H9 (cell line): Measurements from ENCODE around the gene CDC42EP4. TPM values are rescaled to one million over a fixed set of nuclear protein-coding genes. Genes with fewer than 3 reads are reported as not detected.

Source experiments
- DNase-seq: peaks from one replicate; pipeline ENCODE4 v3.0.0-alpha.2; 2017
- H2AFZ ChIP-seq: one replicate; pipeline ENCODE4 v1.6.1; 2013; ENCODE audit warnings: mild to moderate bottlenecking, low read length, control low read depth, moderate library complexity
- H2AK5ac ChIP-seq: 2 replicates; pipeline ENCODE4 v1.6.1; 2013; ENCODE audit warnings: low read length, control low read depth, mixed read lengths; ENCODE audit not compliant: insufficient read length
- H2BK120ac ChIP-seq: one replicate; pipeline ENCODE4 v1.6.1; 2013; ENCODE audit warnings: low read depth, mild to moderate bottlenecking, low read length, control low read depth, inconsistent platforms; ENCODE audit not compliant: poor library complexity, severe bottlenecking
- H2BK12ac ChIP-seq: 2 replicates; pipeline ENCODE4 v1.6.1; 2013; ENCODE audit warnings: low read length, control low read depth, mixed read lengths, low read depth; ENCODE audit not compliant: insufficient read length
- H2BK15ac ChIP-seq: 2 replicates; pipeline ENCODE4 v1.6.1; 2013; ENCODE audit warnings: low read depth, low read length, control low read depth
- H2BK20ac ChIP-seq: one replicate; pipeline ENCODE4 v1.6.1; 2013; ENCODE audit warnings: low read depth, mild to moderate bottlenecking, low read length, control low read depth, inconsistent platforms; ENCODE audit not compliant: poor library complexity, severe bottlenecking
- H2BK5ac ChIP-seq: 2 replicates; pipeline ENCODE4 v1.6.1; 2013; ENCODE audit warnings: low read length, control low read depth, mixed read lengths; ENCODE audit not compliant: insufficient read length
- H3K14ac ChIP-seq: 2 replicates; pipeline ENCODE4 v1.6.1; 2013; ENCODE audit warnings: low read length, control low read depth; ENCODE audit not compliant: insufficient read depth
- H3K18ac ChIP-seq: 2 replicates; pipeline ENCODE4 v1.6.1; 2013; ENCODE audit warnings: low read depth, mild to moderate bottlenecking, mixed read lengths, low read length, control low read depth; ENCODE audit not compliant: insufficient read length
- H3K23ac ChIP-seq: 2 replicates; pipeline ENCODE4 v1.6.1; 2013; ENCODE audit warnings: low read length, control low read depth, mixed read lengths, low read depth; ENCODE audit not compliant: insufficient read length
- H3K23me2 ChIP-seq: 2 replicates; pipeline ENCODE4 v1.6.1; 2013; ENCODE audit warnings: low read depth, mild to moderate bottlenecking, mixed read lengths, low read length, control low read depth; ENCODE audit not compliant: insufficient read length, poor library complexity, severe bottlenecking
- H3K27ac ChIP-seq: 2 replicates; pipeline ENCODE4 v1.5.1; 2013; ENCODE audit warnings: low read length, control low read depth, mixed read lengths, low read depth; ENCODE audit not compliant: insufficient read length
- H3K27me3 ChIP-seq: 2 replicates; pipeline ENCODE4 v1.6.1; 2013; ENCODE audit warnings: low read length, control low read depth, inconsistent platforms; ENCODE audit not compliant: insufficient read depth
- H3K4ac ChIP-seq: 2 replicates; pipeline ENCODE4 v1.6.1; 2013; ENCODE audit warnings: low read depth, mild to moderate bottlenecking, control low read depth, inconsistent platforms, low read length, moderate library complexity
- H3K4me1 ChIP-seq: 2 replicates; pipeline ENCODE4 v1.6.1; 2013; ENCODE audit warnings: low read length, control low read depth, inconsistent platforms; ENCODE audit not compliant: insufficient read depth
- H3K4me2 ChIP-seq: 2 replicates; pipeline ENCODE4 v1.6.1; 2013; ENCODE audit warnings: low read length, control low read depth, mixed read lengths; ENCODE audit not compliant: insufficient read length, insufficient read depth
- H3K56ac ChIP-seq: 2 replicates; pipeline ENCODE4 v1.6.1; 2013; ENCODE audit warnings: low read depth, mild to moderate bottlenecking, mixed read lengths, low read length, control low read depth; ENCODE audit not compliant: insufficient read length
- H3K79me1 ChIP-seq: 2 replicates; pipeline ENCODE4 v1.6.1; 2013; ENCODE audit warnings: low read depth, mild to moderate bottlenecking, moderate library complexity, low read length, control low read depth, inconsistent platforms; ENCODE audit not compliant: insufficient read depth, poor library complexity, severe bottlenecking
- H3K79me2 ChIP-seq: 2 replicates; pipeline ENCODE4 v1.6.1; 2013; ENCODE audit warnings: low read length, control low read depth, inconsistent platforms; ENCODE audit not compliant: insufficient read depth
- H3K9ac ChIP-seq: 2 replicates; pipeline ENCODE4 v1.6.1; 2013; ENCODE audit warnings: low read length, control low read depth, mixed read lengths; ENCODE audit not compliant: insufficient read length; ENCODE audit errors: extremely low read depth
- H3K9me3 ChIP-seq: one replicate; pipeline ENCODE4 v1.6.1; 2013; ENCODE audit warnings: low read depth, low read length, inconsistent platforms; ENCODE audit not compliant: control insufficient read depth
- H3T11ph ChIP-seq: one replicate; pipeline ENCODE4 v1.6.1; 2013; ENCODE audit warnings: mild to moderate bottlenecking, low read length, control low read depth, inconsistent platforms
- H4K20me1 ChIP-seq: one replicate; pipeline ENCODE4 v1.6.1; 2013; ENCODE audit not compliant: control insufficient read depth, insufficient read length, insufficient read depth
- H4K5ac ChIP-seq: 2 replicates; pipeline ENCODE4 v1.6.1; 2013; ENCODE audit warnings: low read depth, mild to moderate bottlenecking, mixed read lengths, low read length, control low read depth; ENCODE audit not compliant: insufficient read length
- H4K8ac ChIP-seq: replicated peaks from 2 replicates; pipeline ENCODE4 v1.6.1; 2013; ENCODE audit warnings: low read length, control low read depth, mixed read lengths, low read depth; ENCODE audit not compliant: insufficient read length
- H4K91ac ChIP-seq: 2 replicates; pipeline ENCODE4 v1.6.1; 2013; ENCODE audit warnings: low read depth, mild to moderate bottlenecking, moderate library complexity, mixed read lengths, low read length, control low read depth; ENCODE audit not compliant: insufficient read length
- H3K27ac Mint-ChIP-seq, 3 experiments: 2 replicates in 2 of 3; 3 replicates in 1 of 3; pipeline ENCODE4 v1.8.0; 2020 to 2021; ENCODE audit warnings: mixed read lengths in 3 of 3, mild to moderate bottlenecking in 1 of 3, moderate library complexity in 1 of 3
- H3K27me3 Mint-ChIP-seq: 2 replicates; pipeline ENCODE4 v1.8.0; 2021; ENCODE audit warnings: low read depth, mild to moderate bottlenecking, moderate library complexity, mixed read lengths
- H3K36me3 Mint-ChIP-seq, 3 experiments: 2 replicates in 2 of 3; 3 replicates in 1 of 3; pipeline ENCODE4 v1.8.0; 2020 to 2021; ENCODE audit warnings: low read depth in 3 of 3, mixed read lengths in 3 of 3; ENCODE audit not compliant: insufficient read depth in 1 of 3
- H3K4me1 Mint-ChIP-seq, 2 experiments: 2 replicates each; pipeline ENCODE4 v1.8.0; 2020; ENCODE audit warnings: mixed read lengths in 2 of 2
- H3K4me3 Mint-ChIP-seq, 2 experiments: 2 replicates in 1 of 2; 3 replicates in 1 of 2; pipeline ENCODE4 v1.8.0; 2020 to 2021; ENCODE audit warnings: mild to moderate bottlenecking in 2 of 2, mixed read lengths in 2 of 2, moderate library complexity in 1 of 2
- H3K9me3 Mint-ChIP-seq, 2 experiments: 2 replicates in 1 of 2; 3 replicates in 1 of 2; pipeline ENCODE4 v1.8.0; 2020; ENCODE audit warnings: mild to moderate bottlenecking in 2 of 2, mixed read lengths in 2 of 2, moderate library complexity in 1 of 2
- CTCF ChIP-seq: fragments of 200-600 bp; sonication (generic); conservative IDR thresholded peaks from 3 replicates; pipeline ENCODE4 v1.8.0; 2021; ENCODE audit warnings: antibody characterized with exemption, mild to moderate bottlenecking
- WGBS: extraction: QIAGEN DNeasy Blood & Tissue Kit; methylation state at CpG from one replicate; pipeline ENCODE4 v1.1.7; 2013; ENCODE audit warnings: missing lambda C conversion rate, low lambda C conversion rate, mixed read lengths; ENCODE audit not compliant: insufficient read length; ENCODE audit errors: extremely low coverage; 5-methylcytosine and 5-hydroxymethylcytosine counted together
- total RNA-seq: library from RNA; stranded (reverse); gene quantifications from 2 replicates; pipeline ENCODE4 v1.2.1, GENCODE V29; 2021

Gene CDC42EP4
- total RNA-seq, 1 experiment from 2014 or later: 27.1 TPM

GRCh38 chr17:73352261-73352660, 40.5 kb upstream of the CDC42EP4 start:
- H3K9me3 ChIP-seq: no peaks in the 10 kb centered on the region
- no peak overlapping the region for H3K23ac ChIP-seq
- no peaks in the 10 kb centered on the region for H3K79me1 ChIP-seq
- H2BK15ac ChIP-seq: no peak overlapping the region
- no peak overlapping the region for H3K27ac ChIP-seq
- no peaks in the 10 kb centered on the region for H4K20me1 ChIP-seq
- Mint-ChIP-seq H3K27ac (peak overlapping the region in 1 of 3 experiments; percentile 27; a peak in 1 of 7 replicates), H3K36me3 (peaks cover 0 to 16% (median 0%) of the 10 kb centered on the region in 3 experiments; a peak in 3 of 7 replicates), H3K9me3 (no peaks in the 10 kb centered on the region), H3K4me3 (no peak overlapping the region), H3K27me3 (no peaks in the 10 kb centered on the region; the same call in none of the 2 replicates), H3K4me1 (peaks cover 22 to 29% of the 10 kb centered on the region in 2 experiments)
- no peak overlapping the region for H3T11ph ChIP-seq
- H3K56ac ChIP-seq: no peak overlapping the region
- no peak overlapping the region for H2AFZ ChIP-seq
- no peak overlapping the region for H3K4ac ChIP-seq
- H3K14ac ChIP-seq: no peak overlapping the region
- H4K8ac ChIP-seq: no peak overlapping the region
- H4K91ac ChIP-seq: no peak overlapping the region
- H4K5ac ChIP-seq: no peak overlapping the region
- no peak overlapping the region for H3K18ac ChIP-seq
- no peak overlapping the region for H2BK12ac ChIP-seq
- no peaks in the 10 kb centered on the region for H3K23me2 ChIP-seq
- no peak for DNase-seq
- H3K4me1 ChIP-seq: no peaks in the 10 kb centered on the region
- H3K27me3 ChIP-seq: no peaks in the 10 kb centered on the region
- no peak overlapping the region for H3K9ac ChIP-seq
- H2BK120ac ChIP-seq: no peak overlapping the region
- H2AK5ac ChIP-seq: no peak overlapping the region
- no CpG with 5 or more reads among the region's 13 CpGs for WGBS
- no peak overlapping the region for H3K4me2 ChIP-seq
- no peaks in the 10 kb centered on the region for H3K79me2 ChIP-seq
- H2BK20ac ChIP-seq: no peak overlapping the region
- H2BK5ac ChIP-seq: no peak overlapping the region
- TF ChIP-seq CTCF: no peak
